ENCODE data around the gene ZBTB4.

Gene ZBTB4

DNA sequence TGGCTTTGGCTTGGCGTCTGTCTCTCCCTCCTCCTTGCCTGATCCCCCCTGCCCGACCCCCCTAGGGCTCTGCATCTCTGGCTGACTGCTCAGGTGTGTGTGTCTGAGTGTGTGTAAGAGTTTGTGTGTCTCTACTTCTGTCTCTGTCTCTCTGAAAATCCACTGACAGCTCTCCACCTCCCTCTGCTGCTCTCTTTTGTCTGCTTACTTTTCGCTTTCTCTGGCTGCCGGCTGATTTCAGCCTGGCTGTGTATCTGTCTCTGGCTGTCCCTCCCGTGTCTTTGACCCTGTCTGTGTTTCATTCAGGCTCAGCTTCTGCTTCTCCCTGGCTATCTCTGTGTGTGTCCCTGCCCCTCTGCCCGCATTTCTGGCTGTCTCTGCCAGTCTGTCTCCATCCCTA lies 63.1 kb downstream of the ZBTB4 start:
- DNase-seq: no peak

DNA sequence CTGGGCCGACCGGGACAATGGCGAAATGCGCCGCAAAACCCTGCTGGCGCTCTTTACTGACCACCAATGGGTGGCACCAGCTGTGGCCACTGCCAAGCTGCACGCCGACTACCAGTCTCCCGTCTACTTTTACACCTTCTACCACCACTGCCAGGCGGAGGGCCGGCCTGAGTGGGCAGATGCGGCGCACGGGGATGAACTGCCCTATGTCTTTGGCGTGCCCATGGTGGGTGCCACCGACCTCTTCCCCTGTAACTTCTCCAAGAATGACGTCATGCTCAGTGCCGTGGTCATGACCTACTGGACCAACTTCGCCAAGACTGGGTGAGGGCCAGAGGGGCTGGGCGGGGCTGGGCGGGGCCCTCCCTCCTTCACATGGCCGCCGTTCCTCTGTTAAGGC lies 63.6 kb downstream of the ZBTB4 start:
- no peak for DNase-seq

DNA sequence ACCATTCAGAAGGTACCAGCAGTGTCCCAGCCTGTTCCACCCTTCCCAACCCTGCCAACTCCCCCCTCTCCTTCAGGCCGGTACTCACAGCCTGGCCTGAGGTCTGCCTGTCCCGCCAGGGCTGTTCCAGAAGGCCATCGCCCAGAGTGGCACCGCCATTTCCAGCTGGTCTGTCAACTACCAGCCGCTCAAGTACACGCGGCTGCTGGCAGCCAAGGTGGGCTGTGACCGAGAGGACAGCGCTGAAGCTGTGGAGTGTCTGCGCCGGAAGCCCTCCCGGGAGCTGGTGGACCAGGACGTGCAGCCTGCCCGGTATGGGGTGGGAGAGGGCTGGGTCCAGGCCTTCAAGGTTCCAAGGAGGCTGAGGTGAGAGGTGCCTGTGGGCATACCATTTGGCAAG lies 64.6 kb downstream of the ZBTB4 start:
- no peak for DNase-seq

DNA sequence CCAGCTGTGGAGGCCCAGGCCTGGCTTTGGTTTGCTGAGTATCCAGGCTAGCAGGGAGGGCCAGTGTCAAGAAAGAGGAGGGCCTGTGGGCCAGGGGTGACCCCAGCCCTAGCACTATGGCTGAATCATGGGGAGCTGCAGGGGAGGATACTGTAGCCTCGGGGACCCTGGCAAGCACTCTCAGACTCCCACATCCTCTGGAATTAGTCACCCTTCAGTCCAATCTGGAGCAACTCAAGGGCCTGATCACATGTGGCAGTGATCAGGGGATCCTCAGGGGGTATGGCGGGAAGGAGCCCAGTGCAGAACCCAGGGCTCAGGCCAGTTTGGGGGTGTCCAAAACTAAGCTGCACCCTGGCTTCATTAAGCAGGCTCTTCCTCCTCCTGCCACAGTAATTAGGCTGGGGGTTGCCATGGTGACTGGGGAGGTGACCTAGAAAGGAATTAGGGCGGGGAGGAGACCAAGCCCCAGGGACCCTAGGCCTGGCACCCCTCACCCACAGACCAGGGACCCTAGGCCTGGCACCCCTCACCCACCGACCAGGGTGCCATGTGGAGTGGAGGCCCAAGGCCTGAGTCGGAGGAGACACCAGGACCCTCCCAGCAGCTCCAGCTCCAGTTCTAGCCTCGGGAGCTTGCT lies 66.0 kb downstream of the ZBTB4 start:
- DNase-seq: no peak

DNA sequence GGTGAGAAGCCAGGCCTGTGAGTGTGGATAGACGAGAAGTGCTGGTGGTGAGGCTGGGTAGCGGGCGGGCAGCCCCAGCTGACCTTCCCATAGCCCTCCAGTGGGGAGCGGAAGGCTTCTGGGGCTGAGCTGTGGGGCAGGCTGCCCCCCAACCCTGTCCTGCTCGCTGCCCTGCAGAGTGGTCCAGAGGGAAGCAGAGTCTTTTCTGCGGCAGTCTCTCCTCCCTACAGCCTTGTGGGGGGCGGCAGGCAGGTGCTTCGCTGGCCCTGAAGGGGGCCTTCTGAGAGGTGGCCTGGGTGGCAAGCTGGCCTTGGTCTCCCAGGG lies 68.0 kb downstream of the ZBTB4 start:
- DNase-seq: no peak

DNA sequence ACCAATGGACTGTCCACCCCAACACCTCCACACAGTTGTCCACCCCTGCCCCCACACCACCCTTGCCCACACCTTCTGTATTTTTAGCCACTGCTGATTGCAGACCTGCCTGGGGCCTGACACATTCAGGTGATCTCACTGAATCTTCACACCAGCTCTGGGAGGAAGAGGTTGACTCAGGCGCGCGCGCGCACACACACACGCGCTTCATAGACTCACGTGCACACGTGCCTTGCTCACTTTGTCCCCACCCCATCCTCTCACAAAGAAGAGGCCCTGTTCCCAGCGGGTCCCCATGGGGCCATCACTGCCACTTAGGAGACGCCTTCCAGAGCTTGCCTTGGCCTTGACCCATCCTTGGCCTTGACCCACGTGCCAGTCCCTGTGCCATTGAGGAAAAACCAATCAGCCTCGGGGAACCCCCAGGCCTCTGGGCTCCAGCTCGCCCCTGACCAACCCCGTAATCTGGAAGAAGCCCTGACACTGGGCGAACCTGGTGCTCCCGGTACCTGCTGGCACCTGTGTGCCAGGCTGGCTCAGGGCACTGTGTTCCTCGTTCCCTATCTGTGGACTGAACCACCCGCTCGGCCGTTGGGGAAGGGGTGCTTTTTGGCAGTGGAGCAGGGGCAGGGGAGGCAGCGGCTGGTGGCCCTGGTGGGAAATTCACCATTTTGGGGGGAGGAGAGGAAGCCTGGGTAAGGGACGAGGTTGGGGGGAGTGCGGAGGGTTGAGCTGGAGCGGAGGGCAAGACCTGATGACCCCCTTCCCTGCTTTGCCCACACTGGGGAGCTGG lies 68.6 kb downstream of the ZBTB4 start:
- no peak for DNase-seq

DNA sequence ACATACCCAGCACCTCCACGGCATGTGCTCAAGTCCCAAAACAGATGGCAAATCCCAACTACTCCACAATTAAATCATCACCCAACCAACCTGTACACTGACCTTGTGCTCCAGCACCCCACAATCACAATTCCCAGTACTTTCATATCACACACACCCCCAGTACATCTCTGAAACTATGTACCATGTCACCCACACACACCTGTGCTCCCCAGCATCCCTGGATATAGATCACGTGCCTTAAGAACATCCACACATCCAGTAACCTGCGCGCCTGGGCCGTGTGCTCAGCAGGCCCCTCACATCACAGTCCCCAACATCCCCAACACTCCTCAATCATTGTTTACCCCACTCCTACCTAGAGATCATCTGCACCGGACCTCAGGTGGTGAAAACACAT lies 69.7 kb downstream of the ZBTB4 start:
- no peak for DNase-seq
